HFFc6 (cell line): ENCODE data around the gene ODF2. TPM values are rescaled to one million over a fixed set of nuclear protein-coding genes. Genes with fewer than 3 reads are reported as not detected.
A peak's percentile ranks its signal among the peaks of the same experiment; 100 is the strongest.
"Not testable (repeated sequence)": the region's sequence is repeated elsewhere in the genome, so short reads cannot be mapped to it uniquely, and the experiment has no call there.

Experiments
- DNase-seq: peaks from one replicate; pipeline ENCODE4 v3.0.0-alpha.2; 2018
- H3K27ac Mint-ChIP-seq: 2 replicates; pipeline ENCODE4 v1.8.0; 2020; ENCODE audit warnings: mild to moderate bottlenecking, mixed read lengths
- H3K27me3 Mint-ChIP-seq: 2 replicates; pipeline ENCODE4 v1.8.0; 2021; ENCODE audit warnings: mild to moderate bottlenecking, moderate library complexity, mixed read lengths; ENCODE audit not compliant: insufficient read depth
- H3K36me3 Mint-ChIP-seq: 2 replicates; pipeline ENCODE4 v1.8.0; 2021; ENCODE audit warnings: low read depth, mixed read lengths
- H3K4me1 Mint-ChIP-seq: 2 replicates; pipeline ENCODE4 v1.8.0; 2020; ENCODE audit warnings: low read depth, mixed read lengths
- H3K4me3 Mint-ChIP-seq: 2 replicates; pipeline ENCODE4 v1.8.0; 2020; ENCODE audit warnings: mild to moderate bottlenecking, moderate library complexity, mixed read lengths
- H3K9me3 Mint-ChIP-seq: 2 replicates; pipeline ENCODE4 v1.8.0; 2020; ENCODE audit warnings: mild to moderate bottlenecking, mixed read lengths
- CTCF ChIP-seq: fragments of 200-600 bp; sonication (generic); IDR thresholded peaks from 2 replicates; pipeline ENCODE4 v1.5.0; 2021; ENCODE audit warnings: antibody characterized with exemption, mild to moderate bottlenecking
- total RNA-seq, 6 experiments: library from RNA; stranded (reverse); fragmentation: NEBNext Ultra II Directional; extraction: Animal tissue kit (Norgen Biotek cat#: 25700); gene quantifications; 2 replicates in 1 of 6; 3 replicates in 5 of 6; pipeline ENCODE4 v1.2.3, GENCODE V29; 2021

The ODF2 gene
- total RNA-seq, 6 experiments from 2014 or later: 29.5 to 40.8 (median 36.9) TPM

- no peak for TF ChIP-seq CTCF
- Mint-ChIP-seq H3K36me3 (peaks cover 12% of the 10 kb centered on the region), H3K27me3 (no peaks in the 10 kb centered on the region; the same call in none of the 2 replicates), H3K4me3 (peak overlapping the region; percentile 15; the same call in 1 of the 2 replicates), H3K27ac (peak overlapping the region; percentile 29; the same call in 1 of the 2 replicates), H3K9me3 (no peaks in the 10 kb centered on the region), H3K4me1 (peaks cover 31% of the 10 kb centered on the region)
- DNase-seq: no peak
Observed at GRCh38 chr9:128422783-128423150, 33.0 kb upstream of the ODF2 start.

GRCh38 chr9:128423356-128423755, 32.5 kb upstream of the ODF2 start:
- not testable (repeated sequence) for DNase-seq, H3K4me3 Mint-ChIP-seq, H3K9me3 Mint-ChIP-seq, H3K27me3 Mint-ChIP-seq
- peaks cover 12% of the 10 kb centered on the region for H3K36me3 Mint-ChIP-seq
- peaks cover 31% of the 10 kb centered on the region for H3K4me1 Mint-ChIP-seq
- H3K27ac Mint-ChIP-seq: peak overlapping the region; percentile 29

- Mint-ChIP-seq H3K4me3 (no peak overlapping the region), H3K4me1 (peaks cover 33% of the 10 kb centered on the region), H3K27me3 (no peaks in the 10 kb centered on the region; the same call in none of the 2 replicates), H3K9me3 (no peaks in the 10 kb centered on the region), H3K36me3 (peaks cover 12% of the 10 kb centered on the region), H3K27ac (no peak overlapping the region)
- DNase-seq: no peak
- no peak for TF ChIP-seq CTCF
Observed at GRCh38 chr9:128424268-128424780, 31.5 kb upstream of the ODF2 start.

- no peak overlapping the region for H3K4me3 Mint-ChIP-seq
Observed at GRCh38 chr9:128428644-128429512, 26.9 kb upstream of the ODF2 start.

GRCh38 chr9:128429513-128430086, 26.2 kb upstream of the ODF2 start:
- no peak for TF ChIP-seq CTCF
- H3K4me3 Mint-ChIP-seq: no peak overlapping the region
- peaks cover 2% of the 10 kb centered on the region; the same call in 1 of the 2 replicates for H3K36me3 Mint-ChIP-seq

More at GRCh38 chr9:128428644-128429512, 26.9 kb upstream of the ODF2 start:
- Mint-ChIP-seq H3K27me3 (no peaks in the 10 kb centered on the region; the same call in none of the 2 replicates), H3K27ac (peak overlapping the region; percentile 54), H3K36me3 (peaks cover 6% of the 10 kb centered on the region; the same call in 1 of the 2 replicates), H3K4me1 (peaks cover 7% of the 10 kb centered on the region), H3K9me3 (no peaks in the 10 kb centered on the region)
- peak; percentile 26; the same call in 1 of the 2 replicates for TF ChIP-seq CTCF
- no peak for DNase-seq

More at GRCh38 chr9:128429513-128430086, 26.2 kb upstream of the ODF2 start:
- Mint-ChIP-seq H3K4me1 (peaks cover 7% of the 10 kb centered on the region), H3K27ac (no peak overlapping the region), H3K9me3 (no peaks in the 10 kb centered on the region), H3K27me3 (no peaks in the 10 kb centered on the region; the same call in none of the 2 replicates)
- DNase-seq: no peak
